Astrocyte of the cerebellum (primary cell): Measurements from ENCODE around the gene DNPH1.

Experiments used
- DNase-seq: peaks from one replicate; pipeline ENCODE4 v3.0.0-alpha.2; 2011; ENCODE audit warnings: low read depth
- H3K4me3 ChIP-seq: 2 replicates; pipeline ENCODE4 v1.5.1; 2011; ENCODE audit warnings: mild to moderate bottlenecking, low read depth, low read length, moderate library complexity
- CTCF ChIP-seq: IDR thresholded peaks from 2 replicates; pipeline ENCODE4 v1.5.1; 2012; ENCODE audit warnings: low read length, low read depth, moderate library complexity, mild to moderate bottlenecking; ENCODE audit errors: missing control alignments
- in situ Hi-C: cut with HindIII; loops from 2 replicates; pipeline ENCODE4 v1.10.0; 2017; ENCODE audit warnings: low sequenced_read_pairs

Gene DNPH1

GRCh38 chr6:43262780-43263313, 33.6 kb upstream of the DNPH1 start:
- in situ Hi-C loops: no loop called here
- TF ChIP-seq CTCF: no peak
- no peak for DNase-seq
- H3K4me3 ChIP-seq: no peak overlapping the region

GRCh38 chr6:43262000-43262779, 32.9 kb upstream of the DNPH1 start:
- H3K4me3 ChIP-seq: no peak overlapping the region
- in situ Hi-C loops: no loop called here
- TF ChIP-seq CTCF: no peak
- DNase-seq: no peak

- no peak for TF ChIP-seq CTCF
- no peak overlapping the region for H3K4me3 ChIP-seq
- in situ Hi-C loops: no loop called here
- no peak for DNase-seq
Observed at GRCh38 chr6:43261198-43261597, 31.9 kb upstream of the DNPH1 start.

- no peak for DNase-seq
- H3K4me3 ChIP-seq: no peak overlapping the region
- in situ Hi-C loops: no loop called here
- no peak for TF ChIP-seq CTCF
Observed at GRCh38 chr6:43260791-43261190, 31.5 kb upstream of the DNPH1 start.

GRCh38 chr6:43258807-43259686, 29.8 kb upstream of the DNPH1 start:
- DNase-seq: no peak
- no peak overlapping the region for H3K4me3 ChIP-seq
- in situ Hi-C loops: no loop called here
- no peak for TF ChIP-seq CTCF

GRCh38 chr6:43258180-43258579, 28.9 kb upstream of the DNPH1 start:
- no peak overlapping the region for H3K4me3 ChIP-seq
- no peak for DNase-seq
- in situ Hi-C loops: no loop called here
- no peak for TF ChIP-seq CTCF
